ENCODE results near the gene TIMD4. TPM values are rescaled to one million over a fixed set of nuclear protein-coding genes. Genes with fewer than 3 reads are reported as not detected.

The TIMD4 gene
- polyA plus RNA-seq, 10 donors: 1.5 to 7.6 (median 3.3) TPM

Other genes with a start within 250 kb of the TIMD4 start
- under 1 TPM in 1 of 10 donors, not detected in 9; 0.10 TPM for gene PPP1R2B, start 112.9 kb downstream of the TIMD4 start, polyA plus RNA-seq (ENCODE audit: insufficient read length in 10 of 10)
- gene HAVCR1, start 95.9 kb upstream of the TIMD4 start, polyA plus RNA-seq (ENCODE audit: insufficient read length in 10 of 10): under 1 TPM in 3 of 10 donors, not detected in 7; 0.11 to 0.46 (median 0.16) TPM
- gene HAVCR2, start 145.8 kb upstream of the TIMD4 start, polyA plus RNA-seq (ENCODE audit: insufficient read length in 10 of 10): 1 to 10 TPM; 1.5 to 3.1 (median 2.3) TPM
- 10 to 100 TPM; 11.2 to 13.7 (median 12.4) TPM for gene MED7, start 179.6 kb upstream of the TIMD4 start, polyA plus RNA-seq (ENCODE audit: insufficient read length in 10 of 10)
- gene GARIN3, start 203.0 kb upstream of the TIMD4 start, polyA plus RNA-seq (ENCODE audit: insufficient read length in 10 of 10): not detected
- gene ITK, start 217.6 kb upstream of the TIMD4 start, polyA plus RNA-seq (ENCODE audit: insufficient read length in 10 of 10): 10 to 100 TPM in 1 of 10 donors, 1 to 10 TPM in 1, under 1 TPM in 8; 0.15 to 12.4 (median 0.49) TPM

Data from muscle of back (tissue), 10 donors.